ENCODE measurements around the gene AICDA. TPM values are rescaled to one million over a fixed set of nuclear protein-coding genes. Genes with fewer than 3 reads are reported as not detected.

Gene AICDA
- total RNA-seq, 1 donor = not detected

DNA sequence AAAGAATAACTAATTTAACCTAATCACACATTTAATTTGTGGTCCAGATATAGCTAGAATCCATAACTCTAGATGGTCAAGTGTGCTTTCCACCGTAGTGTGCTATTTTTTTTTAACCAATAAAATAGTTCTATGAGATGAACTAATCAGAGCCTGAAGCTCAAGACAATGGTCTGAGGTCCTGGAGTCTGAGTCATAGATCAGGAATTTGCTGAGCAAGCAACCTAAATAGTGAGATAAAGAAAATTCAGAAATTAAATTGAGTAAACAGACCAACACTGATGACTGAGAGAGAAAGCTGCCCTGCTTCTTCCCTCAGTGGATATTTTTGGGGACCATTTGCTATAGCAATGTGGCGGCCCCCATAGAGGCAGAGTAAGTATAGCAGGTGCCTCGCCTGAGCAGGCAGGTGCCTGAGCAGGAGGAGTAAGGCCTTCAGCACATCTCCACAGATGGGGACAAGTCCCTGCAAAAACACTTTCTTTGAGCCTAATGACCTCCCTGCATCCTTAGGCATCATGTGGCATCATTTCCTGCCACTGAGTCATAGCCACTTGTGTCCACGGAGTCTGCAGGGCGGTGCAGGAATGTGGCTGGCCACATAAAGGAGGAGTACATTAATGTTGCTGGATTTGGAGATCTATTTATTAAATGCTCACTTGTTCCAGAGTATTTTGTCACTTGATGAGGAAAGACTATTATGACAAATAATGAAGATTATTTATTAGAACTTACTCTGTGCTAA is 58.0 kb downstream of the AICDA start:
- Histone ChIP-seq H3K79me2 (ENCODE audit: insufficient read depth, low read length) (no peaks in the 10 kb centered on the region), H3K4me1 (ENCODE audit: insufficient read depth, low read length) (no peaks in the 10 kb centered on the region), H3K9me3 (ENCODE audit: low read depth, low read length) (no peaks in the 10 kb centered on the region), H4K20me1 (ENCODE audit: insufficient read depth, low read length) (no peaks in the 10 kb centered on the region), H3K4me3 (ENCODE audit: insufficient read depth, low read length) (no peak overlapping the region), H3K27me3 (ENCODE audit: insufficient read depth, low read length) (no peaks in the 10 kb centered on the region), H3K4me2 (ENCODE audit: insufficient read depth, low read length) (no peak overlapping the region), H3K36me3 (ENCODE audit: insufficient read depth, low read length) (no peaks in the 10 kb centered on the region), H2AFZ (ENCODE audit: low read length) (no peak overlapping the region), H3K27ac (ENCODE audit: low read depth, low read length) (no peak overlapping the region)
- TF ChIP-seq, protein P1, sequence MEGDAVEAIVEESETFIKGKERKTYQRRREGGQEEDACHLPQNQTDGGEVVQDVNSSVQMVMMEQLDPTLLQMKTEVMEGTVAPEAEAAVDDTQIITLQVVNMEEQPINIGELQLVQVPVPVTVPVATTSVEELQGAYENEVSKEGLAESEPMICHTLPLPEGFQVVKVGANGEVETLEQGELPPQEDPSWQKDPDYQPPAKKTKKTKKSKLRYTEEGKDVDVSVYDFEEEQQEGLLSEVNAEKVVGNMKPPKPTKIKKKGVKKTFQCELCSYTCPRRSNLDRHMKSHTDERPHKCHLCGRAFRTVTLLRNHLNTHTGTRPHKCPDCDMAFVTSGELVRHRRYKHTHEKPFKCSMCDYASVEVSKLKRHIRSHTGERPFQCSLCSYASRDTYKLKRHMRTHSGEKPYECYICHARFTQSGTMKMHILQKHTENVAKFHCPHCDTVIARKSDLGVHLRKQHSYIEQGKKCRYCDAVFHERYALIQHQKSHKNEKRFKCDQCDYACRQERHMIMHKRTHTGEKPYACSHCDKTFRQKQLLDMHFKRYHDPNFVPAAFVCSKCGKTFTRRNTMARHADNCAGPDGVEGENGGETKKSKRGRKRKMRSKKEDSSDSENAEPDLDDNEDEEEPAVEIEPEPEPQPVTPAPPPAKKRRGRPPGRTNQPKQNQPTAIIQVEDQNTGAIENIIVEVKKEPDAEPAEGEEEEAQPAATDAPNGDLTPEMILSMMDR (IDR thresholded peaks at IDR 0.05; ENCODE audit: extremely low read depth, low read depth, low read length) = no peak
- no peak for DNase-seq (ENCODE audit: insufficient read length, low spot score, missing footprints)

DNA sequence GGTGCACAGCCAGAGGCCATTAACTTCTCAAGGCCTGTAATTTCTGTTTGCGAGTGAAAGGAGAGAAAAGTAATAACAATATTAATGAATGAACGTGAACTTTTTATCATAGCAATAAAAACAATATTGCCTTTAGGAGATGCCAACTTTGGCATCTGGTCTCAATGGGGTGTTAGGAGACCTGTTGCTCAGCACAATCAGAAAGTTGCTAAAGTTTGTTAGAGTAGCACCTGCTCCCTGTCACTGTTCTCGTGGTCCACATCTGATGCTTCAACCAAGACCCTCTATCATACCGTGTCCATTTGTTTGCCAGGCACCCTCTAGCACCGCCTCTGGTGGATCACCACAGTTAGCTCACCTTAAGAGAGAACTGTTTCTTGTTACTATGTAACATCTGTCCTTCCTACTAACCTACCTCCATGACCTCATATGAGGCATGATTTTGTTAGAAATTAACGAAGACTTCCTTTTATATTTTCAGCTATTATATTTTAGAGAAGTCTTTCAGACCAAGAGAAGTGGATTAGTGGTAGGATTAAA is 59.5 kb downstream of the AICDA start:
- no peaks in the 10 kb centered on the region for H3K36me3 ChIP-seq (ENCODE audit: insufficient read depth, low read length)
- no peak overlapping the region for H3K4me3 ChIP-seq (ENCODE audit: insufficient read depth, low read length)
- H3K4me2 ChIP-seq (ENCODE audit: insufficient read depth, low read length) = no peak overlapping the region
- H4K20me1 ChIP-seq (ENCODE audit: insufficient read depth, low read length) = no peaks in the 10 kb centered on the region
- no peaks in the 10 kb centered on the region for H3K79me2 ChIP-seq (ENCODE audit: insufficient read depth, low read length)
- no peak for DNase-seq (ENCODE audit: insufficient read length, low spot score, missing footprints)
- H3K27ac ChIP-seq (ENCODE audit: low read depth, low read length) = no peak overlapping the region
- TF ChIP-seq, protein P1 (IDR thresholded peaks at IDR 0.05; ENCODE audit: extremely low read depth, low read depth, low read length) = no peak
- no peak overlapping the region for H2AFZ ChIP-seq (ENCODE audit: low read length)
- H3K9me3 ChIP-seq (ENCODE audit: low read depth, low read length) = no peaks in the 10 kb centered on the region
- H3K27me3 ChIP-seq (ENCODE audit: insufficient read depth, low read length) = no peaks in the 10 kb centered on the region
- H3K4me1 ChIP-seq (ENCODE audit: insufficient read depth, low read length) = no peaks in the 10 kb centered on the region

Small RNA genes lying within 50 kb of the gene (small RNA-seq; reads per million reads assigned to genes)
- gene RF00019 (not detected), gene RF00564 (not detected)

Other genes starting within 250 kb of the AICDA start
- gene CLEC6A, start 156.9 kb downstream of the AICDA start, total RNA-seq = not detected in 2 replicates
- not detected in 2 replicates for gene CLEC4D, start 99.4 kb downstream of the AICDA start, total RNA-seq
- gene CLEC4E, start 72.0 kb downstream of the AICDA start, total RNA-seq = not detected in 2 replicates
- 57.9 and 88.4 TPM in 2 replicates for gene MFAP5, start 50.0 kb upstream of the AICDA start, total RNA-seq
- 29.8 and 35.5 TPM in 2 replicates for gene RIMKLB, start 85.1 kb upstream of the AICDA start, total RNA-seq
- gene A2ML1, start 209.8 kb upstream of the AICDA start, total RNA-seq = under 0.01 TPM in 1 of 2 replicates, not detected in the other

All from osteoblast (primary cell).